Hematopoietic multipotent progenitor cell treated with erythropoietin and hydrocortisone succinate and interleukin-3 and kit ligand, for 8 days (in vitro differentiated cells): Measurements from ENCODE around the gene PHC2.
A peak's percentile ranks its signal among the peaks of the same experiment; 100 is the strongest.

Source experiments
- DNase-seq: peaks from one replicate; pipeline ENCODE4 v3.0.0-alpha.2; 2015

Gene PHC2

GRCh38 chr1:33420870-33421775, 9.8 kb downstream of the PHC2 start:
- DNase-seq: no peak

GRCh38 chr1:33418811-33419210, 12.1 kb downstream of the PHC2 start:
- no peak for DNase-seq

GRCh38 chr1:33414879-33415278, 16.0 kb downstream of the PHC2 start:
- no peak for DNase-seq

GRCh38 chr1:33410091-33410701, 20.7 kb downstream of the PHC2 start:
- no peak for DNase-seq

GRCh38 chr1:33408093-33408436, 22.8 kb downstream of the PHC2 start:
- DNase-seq: no peak

GRCh38 chr1:33407352-33408092, 23.4 kb downstream of the PHC2 start:
- DNase-seq: no peak

- no peak for DNase-seq
Measured at GRCh38 chr1:33402206-33402605, 28.7 kb downstream of the PHC2 start.

- DNase-seq: no peak
Measured at GRCh38 chr1:33401471-33401870, 29.4 kb downstream of the PHC2 start.

- DNase-seq: no peak
Measured at GRCh38 chr1:33400153-33400911, 30.6 kb downstream of the PHC2 start.

GRCh38 chr1:33399375-33399774, 31.5 kb downstream of the PHC2 start:
- no peak for DNase-seq

GRCh38 chr1:33397994-33398393, 32.9 kb downstream of the PHC2 start:
- DNase-seq: no peak

- DNase-seq: no peak
Measured at GRCh38 chr1:33397125-33397506, 33.8 kb downstream of the PHC2 start.

GRCh38 chr1:33396188-33397124, 34.4 kb downstream of the PHC2 start:
- peak; percentile 88 for DNase-seq

- no peak for DNase-seq
Measured at GRCh38 chr1:33394770-33395169, 36.1 kb downstream of the PHC2 start.

GRCh38 chr1:33393991-33394390, 36.9 kb downstream of the PHC2 start:
- DNase-seq: no peak

- no peak for DNase-seq
Measured at GRCh38 chr1:33393524-33393923, 37.4 kb downstream of the PHC2 start.

- no peak for DNase-seq
Measured at GRCh38 chr1:33392639-33393038, 38.3 kb downstream of the PHC2 start.

GRCh38 chr1:33392206-33392605, 38.7 kb downstream of the PHC2 start:
- DNase-seq: no peak

- no peak for DNase-seq
Measured at GRCh38 chr1:33391343-33392078, 39.4 kb downstream of the PHC2 start.

- no peak for DNase-seq
Measured at GRCh38 chr1:33390542-33390941, 40.4 kb downstream of the PHC2 start.
